Measurements from ENCODE around the gene TMEM11. TPM values are rescaled to one million over a fixed set of nuclear protein-coding genes. Genes with fewer than 3 reads are reported as not detected.
A peak's percentile ranks its signal among the peaks of the same experiment; 100 is the strongest.

The TMEM11 gene, protein sequence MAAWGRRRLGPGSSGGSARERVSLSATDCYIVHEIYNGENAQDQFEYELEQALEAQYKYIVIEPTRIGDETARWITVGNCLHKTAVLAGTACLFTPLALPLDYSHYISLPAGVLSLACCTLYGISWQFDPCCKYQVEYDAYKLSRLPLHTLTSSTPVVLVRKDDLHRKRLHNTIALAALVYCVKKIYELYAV
- 23.9 TPM for polyA plus RNA-seq (2013, experiment 1 of 2; ENCODE audit: insufficient read length)
- polyA plus RNA-seq (2013, experiment 2 of 2; ENCODE audit: insufficient read length): 25.1 TPM

DNA sequence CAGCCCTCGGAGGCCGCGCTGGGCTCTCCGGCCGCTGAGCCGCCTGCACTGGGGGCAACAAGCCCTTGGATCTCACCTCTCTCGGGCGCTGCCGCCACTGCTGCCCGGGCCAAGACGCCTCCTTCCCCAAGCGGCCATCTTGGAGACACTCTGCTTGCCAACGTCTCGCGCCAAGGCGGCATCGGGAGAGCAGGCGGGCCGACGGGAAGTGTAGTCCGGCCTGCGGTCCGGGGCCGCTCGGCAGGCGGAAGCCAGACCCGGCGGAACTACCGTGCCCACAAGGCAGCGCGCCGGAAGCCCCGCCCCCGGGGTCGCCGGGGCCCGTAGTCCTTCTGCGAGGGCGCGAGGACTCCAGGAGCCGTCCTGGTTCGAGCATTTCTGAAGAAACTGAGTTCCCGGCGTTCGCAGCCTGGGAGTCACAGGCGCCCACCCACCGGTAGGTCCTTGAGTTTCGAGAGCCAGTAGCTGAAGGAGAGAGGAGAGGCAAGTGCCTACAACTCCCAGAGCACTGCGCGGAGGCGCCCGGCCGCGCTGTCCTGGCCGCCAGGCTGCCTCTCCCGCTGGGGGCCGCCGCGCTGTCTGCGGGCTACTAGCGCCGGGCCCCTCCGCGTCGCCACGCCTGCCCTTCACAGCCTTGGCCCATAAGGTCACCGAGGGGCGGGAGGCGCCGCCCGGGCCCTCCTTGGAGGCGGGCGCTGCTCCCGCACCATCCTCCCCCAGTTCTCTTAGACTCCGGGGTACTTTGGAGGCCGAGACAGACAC is at the start of gene TMEM11:
Gene TMEM11, minus strand, starts transcription at position 147 of the 762 bp plus-strand sequence. Its CDS starts 9 bp downstream, at position 138.
- DNase-seq: peak; percentile 94

DNA sequence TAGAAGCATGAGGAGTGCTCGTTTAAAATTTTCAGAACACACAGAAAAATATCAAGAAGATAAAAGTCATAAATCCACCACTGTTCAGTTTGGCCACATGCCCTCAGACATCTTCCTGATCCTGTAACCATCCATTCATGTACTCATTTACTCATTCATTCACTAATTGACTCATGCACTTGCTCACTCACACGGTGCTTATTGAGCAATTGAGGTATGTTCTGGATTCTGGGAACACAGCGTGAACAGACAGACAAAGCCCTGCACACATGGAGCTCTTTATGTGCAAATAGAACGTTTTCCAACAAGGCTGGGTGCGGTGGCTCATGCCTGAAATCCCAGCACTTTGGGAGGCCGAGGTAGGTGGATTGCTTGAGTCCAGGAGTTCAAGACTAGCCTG is 49.4 kb upstream of the TMEM11 start:
- DNase-seq: peak; percentile 66

DNA sequence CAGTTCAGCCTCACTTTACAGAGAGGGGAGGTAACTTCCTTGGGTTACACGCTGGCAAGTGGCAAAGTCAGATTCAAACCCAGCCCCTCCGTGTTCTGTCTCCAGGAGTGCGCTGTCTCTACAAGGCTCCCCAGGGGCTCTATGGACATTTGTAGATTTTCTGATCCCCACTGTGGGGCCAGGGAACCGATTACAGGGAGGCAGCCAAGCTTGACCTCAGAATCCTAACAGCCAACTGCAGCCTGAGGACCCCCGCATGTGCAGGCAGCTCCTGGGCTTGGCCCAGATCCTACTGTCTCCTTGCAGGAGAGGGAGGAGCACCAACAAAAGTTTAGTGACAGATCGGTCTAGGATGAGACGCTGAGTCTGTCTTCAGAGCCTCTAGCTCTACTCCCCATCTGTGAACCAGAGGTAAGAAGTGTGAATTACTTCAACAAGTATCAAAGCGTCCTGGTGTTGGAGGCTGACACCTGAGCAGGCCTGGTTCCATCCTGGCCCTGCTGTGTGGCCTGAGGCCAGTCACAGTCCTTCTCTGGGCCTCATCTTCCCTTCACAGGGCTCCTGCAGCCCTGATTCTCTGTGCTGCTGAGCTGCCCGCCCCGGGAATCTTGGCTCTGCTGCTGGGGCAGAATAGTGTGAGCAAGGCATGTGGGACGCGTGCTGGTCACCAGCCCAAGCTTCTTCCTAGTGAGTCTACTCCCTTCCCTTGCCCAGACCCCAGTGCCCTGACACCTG is 48.5 kb upstream of the TMEM11 start:
- DNase-seq: no peak

DNA sequence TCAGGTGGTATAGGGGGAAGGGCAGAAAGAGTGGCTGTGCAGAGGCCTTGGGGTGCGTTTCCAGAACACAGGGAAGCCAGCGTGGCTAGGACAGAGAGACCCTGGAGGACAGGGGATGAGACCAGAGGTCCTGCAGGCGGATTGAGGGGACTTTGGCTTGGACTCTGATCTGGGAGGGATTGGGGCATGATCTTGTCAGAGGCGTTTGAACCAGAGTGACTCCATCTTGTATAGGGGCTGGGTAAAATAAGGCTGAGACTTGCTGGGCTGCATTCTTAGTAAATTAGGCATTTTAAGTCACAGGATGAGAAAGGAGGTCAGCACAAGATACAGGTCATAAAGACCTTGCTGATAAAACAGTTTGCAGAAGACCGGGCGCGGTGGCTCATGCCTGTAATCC is 44.6 kb upstream of the TMEM11 start:
- DNase-seq: no peak

DNA sequence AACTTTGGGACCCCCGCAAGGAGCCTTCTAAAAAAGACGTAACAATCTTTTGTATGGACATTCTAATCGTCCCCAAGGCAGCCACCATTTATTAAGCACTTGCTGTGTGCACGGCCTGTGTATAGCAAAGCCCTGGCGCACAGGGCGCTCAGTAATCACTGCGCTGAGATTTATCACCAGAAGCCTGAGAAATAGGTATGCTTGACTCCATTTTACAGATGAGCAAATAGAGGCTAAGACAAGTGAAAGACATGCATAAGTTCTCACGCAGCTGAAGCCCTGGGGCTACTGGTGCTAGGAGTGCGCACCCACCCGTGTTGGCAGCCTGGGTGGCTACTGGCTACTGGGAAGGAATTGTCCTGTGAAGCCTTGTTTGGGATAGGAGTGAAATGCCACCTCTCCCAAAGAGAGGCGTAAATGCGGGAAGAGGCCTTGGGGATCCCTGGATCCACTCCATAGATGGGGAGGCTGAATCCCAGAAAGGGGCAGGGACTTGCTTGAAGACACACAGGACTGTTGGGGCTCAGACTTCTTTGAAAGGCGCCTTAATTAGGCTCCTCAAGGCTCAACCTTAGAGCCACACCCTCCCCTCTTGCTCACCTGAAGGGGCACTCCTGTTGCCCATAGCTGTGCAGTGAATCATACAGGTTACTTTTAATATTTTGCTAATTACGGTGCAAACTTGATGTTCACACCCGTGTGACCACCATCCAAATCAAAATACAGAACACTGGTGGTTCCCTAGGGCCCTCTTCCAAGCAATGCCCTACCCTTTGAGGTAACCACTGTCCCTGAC is 39.9 kb upstream of the TMEM11 start:
- no peak for DNase-seq

DNA sequence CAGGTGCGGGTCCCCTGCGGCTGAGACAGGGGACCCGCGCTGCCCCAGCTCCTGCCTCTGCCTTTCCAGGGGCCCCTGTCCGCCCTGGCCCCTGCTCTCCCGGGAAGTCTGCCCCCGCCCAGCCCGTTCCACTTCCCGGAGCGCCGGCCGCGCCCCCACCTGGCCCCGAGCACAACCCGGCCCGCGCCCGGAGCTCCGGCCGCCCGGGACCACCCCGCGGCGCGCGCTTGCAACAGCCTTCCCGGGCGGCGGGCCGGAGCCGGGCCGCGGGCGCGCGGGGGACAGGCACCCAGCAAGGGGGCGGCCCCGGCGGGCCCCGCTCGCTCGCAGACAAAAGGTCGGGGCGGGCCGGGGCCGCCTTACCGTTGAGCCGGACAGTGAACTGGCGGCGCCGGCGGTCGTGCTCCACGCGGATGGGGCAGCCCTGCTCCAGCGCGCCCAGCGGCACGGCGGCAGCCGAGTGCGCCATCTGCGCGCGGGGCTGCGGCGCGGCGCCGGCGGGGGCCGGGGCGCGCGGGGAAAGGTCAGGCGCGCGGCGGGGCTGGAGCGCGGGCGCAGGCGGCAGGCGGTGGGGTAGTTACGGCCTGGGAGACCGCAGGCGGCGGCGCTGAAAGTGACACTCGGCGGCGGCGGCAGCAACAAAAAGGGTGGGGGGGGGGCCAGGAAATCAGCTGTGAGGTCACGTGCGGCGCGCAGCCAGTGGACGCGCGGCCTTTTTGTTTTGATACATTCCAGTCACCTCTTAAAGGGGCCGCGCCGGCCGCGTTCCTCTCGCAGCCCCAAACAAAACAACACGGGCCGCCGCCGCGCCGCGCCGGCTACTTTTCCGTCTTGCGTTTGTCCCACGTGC is 39.1 kb upstream of the TMEM11 start, which contains the start of gene NATD1:
Gene NATD1, minus strand, starts transcription at position 615 of the 850 bp plus-strand sequence. Its CDS starts 146 bp downstream, at position 469.
- DNase-seq: peak; percentile 80

DNA sequence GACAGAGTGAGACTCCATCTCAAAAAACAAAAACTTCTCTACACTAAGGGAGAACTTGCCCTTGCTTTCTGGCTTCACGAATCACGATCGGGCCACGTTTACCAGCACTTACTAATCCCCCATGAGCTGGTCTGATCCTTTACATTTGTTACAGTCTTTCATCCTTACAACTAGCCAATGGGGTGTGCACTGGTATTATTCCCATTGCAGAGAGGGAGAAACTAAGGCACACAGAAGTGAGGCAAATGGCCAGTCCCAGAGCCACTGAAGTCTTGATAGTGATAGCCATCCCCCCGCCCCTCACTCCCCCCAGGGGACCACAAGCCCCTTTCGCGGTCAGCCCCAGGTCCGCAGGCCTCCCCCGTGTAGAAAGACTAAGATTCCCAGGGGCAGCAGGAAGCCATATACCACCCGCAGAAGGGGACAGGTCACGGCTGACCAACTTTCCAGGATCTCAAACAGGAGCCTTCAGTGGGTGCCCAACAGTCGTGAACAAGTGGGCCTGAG is 38.4 kb upstream of the TMEM11 start:
- DNase-seq: no peak

DNA sequence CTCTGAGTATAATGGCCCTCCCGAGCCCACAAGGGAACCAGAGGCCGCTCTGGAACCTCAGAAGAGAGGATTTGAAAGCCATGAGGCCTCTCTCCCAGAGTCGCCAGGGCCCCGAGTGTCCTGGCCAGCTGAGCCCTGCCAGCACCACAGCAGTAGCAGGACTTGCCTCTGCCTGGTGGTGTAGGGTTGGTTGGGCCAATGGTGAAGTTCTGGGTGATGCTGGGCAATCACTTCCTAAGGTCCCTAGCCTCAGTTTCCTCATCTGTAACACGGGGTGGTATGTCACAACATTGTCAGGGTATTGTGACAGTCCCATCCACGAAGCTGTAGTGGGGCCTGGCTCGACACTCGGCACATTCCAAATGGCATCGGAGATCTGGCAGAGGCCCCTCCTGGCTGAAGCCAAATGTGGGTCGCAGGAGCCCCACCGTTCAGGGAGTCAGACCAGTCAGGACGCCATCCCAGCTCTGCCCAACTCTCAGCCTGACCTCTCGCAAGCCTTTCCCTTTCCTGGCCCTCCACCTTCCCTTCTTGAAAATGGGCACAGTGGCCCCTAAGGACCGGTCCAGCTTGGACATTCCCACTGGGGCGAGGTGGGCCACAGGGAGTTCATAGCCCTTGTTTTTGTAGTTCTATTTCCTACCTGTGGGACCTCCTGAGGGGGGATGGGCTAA is 37.5 kb upstream of the TMEM11 start:
- DNase-seq: no peak

DNA sequence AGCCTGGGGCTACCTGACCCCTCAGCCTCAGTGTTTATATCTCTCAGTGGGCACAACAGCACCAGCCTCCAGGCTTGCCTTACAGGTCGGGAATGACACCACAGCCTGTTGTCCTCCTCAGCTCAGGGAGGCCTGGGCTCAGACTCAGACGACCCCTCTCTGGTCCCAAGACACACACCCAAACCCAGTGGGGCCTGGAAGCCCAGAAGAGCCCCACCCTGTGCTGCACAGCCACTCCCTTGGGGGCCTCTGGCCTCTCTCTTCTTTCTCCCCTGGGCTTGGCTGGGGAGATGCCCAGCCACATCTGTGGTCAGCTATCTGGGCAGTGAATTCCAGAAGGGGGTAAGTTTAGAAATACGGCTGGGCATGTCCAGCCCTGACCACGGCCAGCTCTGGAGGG is 36.9 kb upstream of the TMEM11 start:
- DNase-seq: no peak

DNA sequence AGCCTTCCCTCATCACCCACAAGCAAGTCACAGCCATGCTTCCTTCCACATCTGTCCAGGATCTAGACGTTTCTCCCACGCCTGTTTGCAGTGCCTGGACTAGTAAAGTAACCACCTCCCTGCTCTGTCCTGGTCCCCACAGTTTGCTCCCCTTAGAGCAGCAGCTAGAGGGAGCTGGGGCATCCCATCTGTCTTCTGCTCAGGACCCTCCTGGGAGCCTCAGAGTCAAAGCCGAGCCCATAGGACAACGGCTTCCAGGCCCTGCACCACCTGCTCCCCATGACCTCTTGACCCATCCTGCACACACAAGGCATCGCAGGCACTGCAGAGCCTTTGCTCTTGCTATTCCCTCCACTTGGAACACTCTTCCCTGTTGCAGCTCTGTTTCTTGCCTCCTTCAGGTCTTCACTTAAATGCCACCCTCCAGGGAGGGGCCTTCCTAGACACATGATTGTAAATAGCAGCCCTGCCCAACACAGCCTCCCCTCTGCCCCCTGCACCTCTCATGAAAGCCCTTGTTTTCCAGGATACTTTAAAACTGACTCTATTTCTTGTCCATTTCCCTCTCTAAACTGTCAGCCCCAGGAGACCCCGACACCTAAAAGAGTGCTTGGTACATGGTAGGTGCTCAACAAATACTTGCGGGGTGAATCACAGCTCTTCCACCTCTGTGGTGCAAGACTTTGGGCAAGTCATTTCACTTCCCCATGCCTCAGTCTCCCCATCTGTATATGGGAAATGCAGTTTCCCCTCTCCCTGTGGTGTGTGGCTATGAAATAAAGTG is 36.2 kb upstream of the TMEM11 start:
- no peak for DNase-seq

DNA sequence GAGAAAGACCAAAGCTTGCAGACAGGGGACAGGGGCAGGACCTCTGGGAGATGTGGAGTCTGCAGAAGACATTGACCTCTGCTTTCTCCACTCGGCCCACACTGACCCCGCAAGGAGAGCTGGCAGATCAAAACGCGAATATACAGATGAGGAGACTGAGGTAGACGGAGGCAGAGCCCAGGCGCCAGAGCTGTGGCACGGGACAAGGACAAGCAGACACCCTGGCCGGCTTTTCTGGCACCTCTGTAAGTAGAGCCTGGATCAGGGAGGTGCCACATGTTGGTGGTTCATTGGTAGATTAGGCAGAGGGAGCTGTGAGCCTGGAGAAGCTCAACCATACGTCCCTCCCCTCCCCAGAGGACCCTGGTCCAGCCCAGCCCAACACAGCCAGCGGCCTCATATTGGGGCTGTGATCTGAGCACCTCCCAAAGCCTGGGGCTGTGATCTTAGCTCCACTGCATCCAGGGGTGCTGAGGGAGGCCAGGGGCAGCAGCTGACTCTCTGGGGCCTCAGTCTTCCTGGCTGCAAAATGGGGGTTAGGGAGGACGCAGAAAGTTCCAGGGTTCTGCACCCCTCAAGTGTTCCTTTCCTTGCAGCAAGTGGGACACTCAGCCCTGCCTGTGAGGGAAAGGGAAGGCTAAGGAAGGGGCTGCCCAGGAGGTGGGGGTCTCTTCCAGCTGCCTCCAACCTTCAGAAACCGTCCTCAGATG is 35.3 kb upstream of the TMEM11 start:
- no peak for DNase-seq

DNA sequence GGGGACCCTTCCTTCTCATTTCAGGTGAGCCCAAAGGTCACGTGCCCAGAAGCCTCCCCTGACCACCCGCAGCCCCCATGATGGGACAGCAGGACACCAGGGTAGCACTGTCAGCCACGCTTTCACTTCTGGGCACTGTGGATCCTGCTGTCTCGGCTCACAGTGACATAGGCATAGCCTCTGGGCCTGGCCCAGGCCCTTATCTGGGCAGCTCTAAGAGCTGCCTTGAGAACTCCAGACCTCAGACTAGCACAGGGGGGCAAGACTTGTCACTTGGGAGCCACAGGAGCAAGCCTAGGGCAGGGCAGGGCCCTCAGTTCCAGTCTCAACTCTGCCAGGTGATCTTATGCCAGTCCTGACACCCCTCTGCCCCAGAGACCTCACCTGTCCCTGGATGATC is 34.5 kb upstream of the TMEM11 start:
- DNase-seq: no peak

DNA sequence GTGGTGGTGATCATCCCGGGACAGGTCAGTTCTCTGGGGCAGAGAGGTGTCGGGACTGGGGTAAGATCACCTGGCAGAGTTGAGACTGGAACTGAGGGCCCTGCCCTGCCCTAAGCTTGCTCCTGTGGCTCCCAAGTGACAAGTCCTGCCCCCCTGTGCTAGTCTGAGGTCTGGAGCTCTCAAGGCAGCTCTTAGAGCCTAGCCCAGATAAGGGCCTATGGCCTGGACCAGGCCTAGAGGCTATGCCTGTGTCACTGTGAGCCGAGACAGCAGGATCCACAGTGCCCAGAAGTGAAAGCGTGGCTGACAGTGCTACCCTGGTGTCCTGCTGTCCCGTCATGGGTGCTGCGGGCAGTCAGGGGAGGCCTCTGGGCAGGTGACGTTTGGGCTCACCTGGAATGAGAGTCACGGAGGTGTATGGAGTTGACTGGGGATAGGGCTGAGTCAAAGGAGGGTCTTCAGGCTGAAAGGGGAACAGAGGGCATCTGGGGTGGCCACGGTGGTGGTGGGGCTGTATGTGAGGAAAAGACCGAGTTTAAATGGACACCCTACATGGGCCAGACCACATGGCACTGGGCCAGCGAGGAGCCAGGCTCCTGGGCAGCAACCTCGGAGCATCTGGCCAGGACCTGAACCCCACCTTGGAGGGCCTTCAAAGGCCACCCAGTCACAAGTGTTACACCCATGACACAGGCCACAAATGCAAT is 33.7 kb upstream of the TMEM11 start:
- no peak for DNase-seq

DNA sequence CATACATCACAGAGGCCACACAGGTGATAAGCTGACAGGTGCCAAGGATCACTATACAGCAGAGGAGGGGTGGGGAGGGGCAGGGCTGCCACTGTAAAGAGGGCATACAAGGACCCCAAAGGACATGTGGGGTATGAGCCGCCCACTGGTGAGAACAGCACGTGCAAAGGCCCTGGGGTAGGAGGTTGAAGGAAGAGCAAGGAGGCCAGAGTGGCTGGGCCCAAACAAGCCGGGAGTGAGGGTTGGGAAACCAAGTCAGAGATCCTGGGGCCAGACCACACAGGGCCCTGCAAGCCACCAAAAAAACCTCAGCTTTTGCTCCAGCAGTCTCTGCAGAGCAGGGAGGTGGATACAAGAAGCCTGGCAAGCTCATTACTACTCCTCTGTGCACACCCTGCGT is 32.7 kb upstream of the TMEM11 start:
- no peak for DNase-seq

DNA sequence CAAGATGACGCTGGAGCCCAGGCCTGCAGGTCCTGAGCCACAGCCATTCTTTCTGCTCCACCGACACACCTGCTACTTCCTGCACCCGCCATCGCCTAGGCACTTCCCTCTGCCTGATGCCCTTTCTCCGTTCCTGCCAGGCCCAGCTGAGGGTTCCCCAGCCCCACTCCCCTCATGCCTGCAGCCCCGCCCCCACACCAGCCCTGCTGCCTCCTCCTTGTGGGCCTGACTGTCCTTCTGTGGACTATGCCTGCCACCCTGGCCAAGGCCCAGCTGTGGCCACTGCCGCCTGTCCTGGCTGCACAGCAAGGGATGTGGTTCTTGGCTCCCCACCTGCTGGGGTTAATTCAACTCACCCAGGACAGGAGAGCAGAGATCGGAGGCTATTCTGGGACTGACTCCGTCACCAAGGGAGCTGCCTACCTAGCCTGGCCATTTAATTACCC is 31.7 kb upstream of the TMEM11 start:
- DNase-seq: no peak

DNA sequence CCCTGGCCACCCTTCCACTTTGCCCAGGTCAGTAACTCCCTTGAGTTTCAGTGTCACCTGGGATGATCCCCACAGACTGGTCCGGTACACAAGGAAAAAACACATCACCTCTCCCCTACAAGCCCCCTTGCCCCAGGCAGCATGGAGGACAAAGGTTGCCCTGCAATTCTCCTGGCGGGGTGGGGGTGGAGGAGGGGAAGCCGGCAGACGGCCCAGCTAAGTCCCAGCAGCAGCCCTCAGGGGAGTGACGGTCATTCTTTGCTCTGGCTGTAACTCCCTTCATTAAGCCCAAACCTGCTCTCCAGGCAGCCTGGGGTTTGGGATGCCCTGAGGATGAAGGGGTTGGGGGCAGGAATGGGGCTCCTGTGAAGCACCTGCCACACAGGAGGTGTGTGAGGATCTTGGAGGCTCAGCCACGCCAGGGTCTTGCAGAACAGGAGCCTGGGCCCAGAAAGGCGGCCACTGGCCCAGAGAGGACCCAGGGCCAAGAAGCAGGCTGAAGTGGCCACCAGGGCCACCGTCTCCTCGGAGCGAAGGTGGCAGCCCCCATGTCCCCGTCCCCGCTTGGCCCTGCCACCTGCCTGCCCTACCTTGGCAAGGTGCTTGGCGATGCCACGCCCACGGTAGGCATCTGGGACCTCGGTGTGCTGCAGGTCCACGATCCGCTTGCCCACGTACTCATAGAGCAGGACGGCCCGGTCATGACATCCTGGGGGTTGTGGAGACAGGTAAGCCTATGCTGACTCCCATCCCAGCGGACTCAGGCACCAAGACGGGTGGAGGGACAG is 29.7 kb upstream of the TMEM11 start:
- DNase-seq: no peak

DNA sequence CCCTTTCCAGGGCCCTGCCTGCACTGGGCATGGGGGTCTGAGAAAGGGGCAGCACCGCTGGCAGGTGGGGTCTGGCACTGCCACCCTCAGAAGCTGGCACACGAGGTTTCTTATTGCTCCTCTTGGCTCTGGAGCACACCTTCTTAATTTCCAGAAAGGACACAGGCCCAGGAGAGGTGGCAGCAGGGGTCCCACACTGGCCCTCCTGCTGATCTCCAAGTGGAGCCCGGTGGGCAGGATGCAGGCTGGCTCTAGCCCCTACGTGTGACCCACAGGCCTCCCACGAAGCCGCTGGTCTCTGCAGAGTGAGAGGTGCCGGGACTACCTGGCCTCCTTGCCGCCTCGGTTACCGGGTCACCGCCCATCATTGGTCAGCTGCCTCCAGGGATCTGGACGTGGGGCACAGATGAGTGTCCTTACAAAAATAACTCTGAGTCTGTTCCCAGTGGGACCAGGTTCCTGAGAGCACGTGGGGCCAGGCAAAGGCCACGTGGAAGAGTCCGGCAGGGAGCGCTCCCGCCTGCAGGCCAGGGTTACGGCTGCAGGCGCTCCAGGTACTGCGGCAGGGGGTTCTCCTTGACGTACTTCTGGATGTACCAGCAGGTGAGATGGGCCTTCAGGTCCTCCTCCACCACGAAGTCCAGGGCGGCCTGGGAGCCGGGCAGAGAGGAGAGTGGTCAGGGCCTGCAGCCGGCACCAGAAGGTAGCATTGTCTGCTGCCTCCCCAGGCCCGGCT is 29.0 kb upstream of the TMEM11 start:
- DNase-seq: no peak
